GM18907 (cell line): ENCODE measurements around the gene BLTP3B.

Experiments used
- ATAC-seq: cut with Tn5 transposase; IDR thresholded peaks from one replicate; pipeline ENCODE4 v1.9.1; 2021; ENCODE audit warnings: mild to moderate bottlenecking, moderate library complexity; ENCODE audit not compliant: unreplicated experiment

The BLTP3B gene

DNA sequence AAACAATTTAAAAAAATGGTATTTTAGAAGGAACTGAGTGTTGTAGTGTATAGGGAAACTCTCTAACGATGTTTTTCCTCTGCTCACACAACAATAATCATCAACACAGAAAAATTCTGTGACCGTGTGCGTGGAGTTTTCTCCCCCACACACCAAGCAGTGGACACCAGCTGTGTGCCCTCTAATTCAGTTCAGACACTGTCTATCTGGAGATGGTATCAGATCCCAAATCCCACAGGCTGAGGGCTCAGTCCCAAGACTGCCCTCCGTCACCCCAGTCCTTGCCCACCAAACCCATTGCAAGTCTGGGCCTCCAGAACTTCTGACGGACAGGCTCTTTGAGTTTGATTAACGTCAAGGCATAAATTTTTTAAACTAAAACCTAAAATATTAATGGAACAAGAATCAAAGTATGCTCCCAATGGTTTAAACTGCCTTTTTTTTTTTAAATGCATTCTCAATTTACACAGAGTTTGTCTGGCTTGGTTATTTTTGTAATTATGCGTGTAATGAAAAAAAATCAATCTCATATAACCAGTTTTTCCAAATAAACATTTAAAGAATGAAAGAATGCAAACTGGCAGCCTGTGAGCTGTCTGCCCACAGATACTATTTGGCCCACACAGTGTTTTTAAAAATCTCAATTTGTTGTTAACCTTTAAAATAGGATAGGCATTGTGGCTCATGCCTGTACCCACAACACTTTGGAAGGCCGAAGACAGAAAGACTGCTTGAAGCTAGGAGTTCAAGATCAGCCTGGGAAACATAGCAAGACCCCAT is 19.2 kb downstream of the BLTP3B start:
- no peak for ATAC-seq

- ATAC-seq = no peak
Observed at GRCh38 chr12:100120355-100120754, 22.3 kb downstream of the BLTP3B start.

DNA sequence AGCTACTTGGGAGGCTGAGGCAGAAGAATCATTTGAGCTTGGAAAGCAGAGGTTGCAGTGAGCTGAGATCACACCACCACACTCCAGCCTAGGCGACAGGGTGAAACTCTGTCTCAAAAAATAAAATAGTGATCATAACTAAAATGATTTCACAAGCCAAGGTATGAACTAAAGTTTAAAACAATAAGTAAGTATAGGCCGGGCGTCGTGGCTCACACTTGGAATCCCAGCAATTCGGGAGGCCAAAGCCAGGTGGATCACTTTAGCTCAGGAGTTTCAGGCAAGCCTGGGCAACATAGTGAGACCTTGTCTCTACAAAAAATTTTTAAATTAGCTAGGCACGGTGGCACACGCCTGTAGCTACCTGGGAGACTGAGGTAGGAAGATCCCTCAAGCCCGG is 27.4 kb downstream of the BLTP3B start:
- no peak for ATAC-seq

DNA sequence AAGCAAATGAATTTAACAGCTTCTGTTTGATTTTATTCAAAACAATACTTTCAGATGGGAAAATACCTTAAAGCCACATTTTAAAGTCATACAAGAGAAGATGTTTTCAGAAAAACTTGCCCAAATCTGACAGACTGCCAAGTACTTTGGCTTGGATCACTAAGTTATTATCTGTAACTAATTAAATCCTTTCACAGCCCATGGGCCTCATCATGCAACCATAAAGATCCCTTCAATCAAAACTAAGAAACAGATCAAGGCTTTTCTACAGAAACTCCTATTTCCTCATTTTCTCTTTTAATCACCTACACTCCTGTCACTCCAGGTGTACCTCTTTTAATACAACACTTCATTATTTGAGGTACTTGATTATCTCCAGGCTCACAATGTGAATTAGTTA is 28.1 kb downstream of the BLTP3B start:
- ATAC-seq = no peak

DNA sequence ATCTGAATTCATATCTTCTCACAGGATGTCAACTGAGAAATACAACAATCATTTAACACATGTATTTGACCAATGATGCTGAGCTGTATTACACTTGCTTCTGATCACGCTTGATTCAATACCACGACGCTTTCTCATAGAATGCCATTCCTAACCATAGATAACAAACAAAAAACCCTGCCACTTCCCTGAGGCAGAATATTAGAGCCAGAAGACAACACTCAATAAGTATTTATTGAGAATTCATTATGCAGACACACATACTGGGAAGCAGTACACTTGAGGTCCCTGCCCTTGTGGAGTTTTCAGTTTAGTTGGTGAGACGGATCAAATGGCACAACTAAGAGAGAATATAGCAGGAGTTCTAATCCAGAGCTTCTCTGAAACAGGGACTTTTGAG is 32.4 kb downstream of the BLTP3B start:
- ATAC-seq = no peak

DNA sequence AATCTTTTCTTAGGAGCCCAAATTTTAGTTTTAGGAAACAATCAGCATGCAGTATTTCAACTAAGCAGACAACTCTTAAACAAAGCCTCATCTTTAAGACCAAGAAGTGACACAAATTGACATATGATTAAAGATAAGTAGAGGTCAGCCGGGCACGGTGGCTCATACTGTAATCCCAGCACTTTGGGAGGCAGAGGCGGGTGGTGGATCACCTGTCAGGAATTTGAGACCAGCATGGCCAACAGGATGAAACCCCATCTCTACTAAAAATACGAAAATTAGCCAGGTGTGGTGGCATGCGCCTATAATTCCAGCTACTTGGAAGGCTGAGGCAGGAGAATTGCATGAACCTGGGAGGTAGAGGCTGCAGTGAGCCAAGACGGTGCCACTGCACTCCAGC is 35.8 kb downstream of the BLTP3B start:
- no peak for ATAC-seq

DNA sequence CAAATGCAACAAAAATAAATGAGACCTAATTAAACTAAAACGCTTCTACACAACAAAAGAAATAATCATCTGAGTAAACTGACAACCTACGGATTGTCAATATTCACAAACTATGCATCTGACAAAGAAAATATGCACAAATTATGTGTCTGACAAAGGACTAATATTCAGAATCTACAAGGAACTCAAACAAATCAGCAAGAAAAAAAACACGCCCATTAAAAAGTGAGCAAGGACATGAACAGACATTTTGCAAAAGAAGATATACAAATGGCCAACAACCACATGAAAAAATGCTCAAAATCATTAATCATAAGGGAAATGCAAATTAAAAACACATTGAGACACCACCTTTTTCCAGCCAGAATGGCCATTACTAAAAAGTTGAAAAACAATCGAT is 37.0 kb downstream of the BLTP3B start:
- ATAC-seq = no peak

DNA sequence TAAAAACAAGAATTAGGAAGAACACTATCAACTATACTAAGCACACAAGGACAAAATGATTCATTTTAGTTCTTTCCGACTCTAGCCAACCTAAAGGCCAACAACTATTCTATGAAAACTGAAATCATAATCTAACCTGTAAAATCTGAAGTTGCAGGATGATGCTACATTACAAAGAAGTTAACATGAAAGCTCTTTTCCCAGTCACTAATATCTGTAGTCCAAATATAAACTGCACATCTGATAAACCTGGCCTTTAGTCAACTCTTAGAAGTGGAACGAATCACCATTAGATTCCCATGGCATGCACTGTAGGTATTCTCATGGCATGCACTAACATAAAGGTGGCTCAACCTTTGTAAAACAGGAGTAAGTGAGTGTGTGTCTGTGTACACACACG is 41.7 kb downstream of the BLTP3B start:
- no peak for ATAC-seq
